Endothelial cell of umbilical vein (primary cell): ENCODE results near the gene AJAP1. TPM values are rescaled to one million over a fixed set of nuclear protein-coding genes. Genes with fewer than 3 reads are reported as not detected.

Experiments used
- BruUV-seq: library from RNA; stranded (reverse); fragments of 400-500 nt; replicated peaks from 2 replicates; lab custom pipeline; 2021; lab: Mats Ljungman, UMichigan
- CTCF ChIA-PET: fragments of 300-600, 350-600 bp; sonication (Branson Sonifier 250); formaldehyde crosslinking; loops from one replicate; lab custom pipeline; 2021; ENCODE audit warnings: antibody characterized with exemption, inconsistent platforms; lab: Charles Lee
- POLR2A ChIA-PET: fragments of 300-600, 350-600 bp; sonication (Branson Sonifier 250); formaldehyde crosslinking; loops from one replicate; lab custom pipeline; 2021; ENCODE audit warnings: antibody characterized with exemption, inconsistent platforms; lab: Charles Lee
- DNase-seq: peaks from one replicate; pipeline ENCODE4 v3.0.0-alpha.2; 2011; ENCODE audit warnings: low read depth, low spot score
- FAIRE-seq: peaks from 2 replicates; lab custom pipeline; 2011; peaks lifted over from hg19 to GRCh38; lab: Jason Lieb, UNC
- H2AFZ ChIP-seq: 2 replicates; pipeline ENCODE4 v1.6.0; 2012; ENCODE audit warnings: low read depth, low read length, control low read depth, inconsistent platforms
- H3K27ac ChIP-seq: 2 replicates; pipeline ENCODE4 v1.5.1; 2011; ENCODE audit warnings: low read depth, mild to moderate bottlenecking, control low read depth, low read length, moderate library complexity; ENCODE audit not compliant: insufficient read depth
- H3K27me3 ChIP-seq, 2 experiments: 2 replicates each; pipeline versions ENCODE4 v1.6.0 to v1.6.1; 2011; ENCODE audit warnings: low read length in 2 of 2, mixed read lengths in 1 of 2; ENCODE audit not compliant: control insufficient read depth in 2 of 2, insufficient read depth in 2 of 2
- H3K36me3 ChIP-seq, 2 experiments: 2 replicates in 1 of 2; 3 replicates in 1 of 2; pipeline ENCODE4 v1.5.1; 2011; ENCODE audit warnings: low read length in 2 of 2, mild to moderate bottlenecking in 1 of 2, moderate library complexity in 1 of 2; ENCODE audit not compliant: control insufficient read depth in 2 of 2, insufficient read depth in 2 of 2; ENCODE audit errors: extremely low read depth in 1 of 2
- H3K4me1 ChIP-seq: 3 replicates; pipeline ENCODE4 v1.5.1; 2011; ENCODE audit warnings: mild to moderate bottlenecking, low read length; ENCODE audit not compliant: control insufficient read depth, insufficient read depth; ENCODE audit errors: extremely low read depth
- H3K4me2 ChIP-seq: 2 replicates; pipeline ENCODE4 v1.6.1; 2011; ENCODE audit warnings: low read length, control low read depth, mixed read lengths; ENCODE audit not compliant: insufficient read depth
- H3K4me3 ChIP-seq, 3 experiments: fragments of 200-600 bp in 1 of 3; sonication (generic), shearing (Covaris generic) in 1 of 3; replicated peaks in 1 of 3; 2 replicates each; pipeline ENCODE4 v1.5.1; 2011 to 2016; ENCODE audit warnings: control low read depth in 3 of 3, low read length in 3 of 3, mild to moderate bottlenecking in 2 of 3, inconsistent platforms in 1 of 3, low read depth in 1 of 3, moderate library complexity in 1 of 3; ENCODE audit not compliant: insufficient read depth in 1 of 3
- H3K79me2 ChIP-seq: 2 replicates; pipeline ENCODE4 v1.6.0; 2012; ENCODE audit warnings: low read length, inconsistent platforms; ENCODE audit not compliant: control insufficient read depth, insufficient read depth
- H3K9ac ChIP-seq: replicated peaks from 2 replicates; pipeline ENCODE3; 2011; ENCODE audit warnings: low read length, control low read depth; ENCODE audit not compliant: insufficient read depth; ENCODE audit errors: extremely low read depth
- H3K9me1 ChIP-seq: replicated peaks from 3 replicates; pipeline ENCODE4 v1.6.0; 2011; ENCODE audit warnings: mild to moderate bottlenecking, low read length; ENCODE audit not compliant: control insufficient read depth, insufficient read depth; ENCODE audit errors: extremely low read depth
- H3K9me3 ChIP-seq: replicated peaks from 2 replicates; pipeline ENCODE4 v1.5.1; 2012; ENCODE audit warnings: low read length, inconsistent platforms; ENCODE audit not compliant: control insufficient read depth, insufficient read depth
- H4K20me1 ChIP-seq: replicated peaks from 2 replicates; pipeline ENCODE3; 2011; ENCODE audit warnings: mild to moderate bottlenecking, low read length; ENCODE audit not compliant: control insufficient read depth, insufficient read depth; ENCODE audit errors: extremely low read depth
- CTCF ChIP-seq, 2 donors: IDR thresholded peaks; 1 replicate in 1 of 2; 2 replicates in 1 of 2; pipeline ENCODE4 v1.5.1; 2011; ENCODE audit warnings: low read length in 2 of 2, mild to moderate bottlenecking in 2 of 2, moderate library complexity in 2 of 2, control low read depth in 1 of 2, inconsistent platforms in 1 of 2, low read depth in 1 of 2; ENCODE audit not compliant: insufficient read depth in 1 of 2; ENCODE audit errors: extremely low read depth in 1 of 2
- EZH2 ChIP-seq: IDR thresholded peaks from 2 replicates; pipeline ENCODE4 v1.6.1; 2012; ENCODE audit warnings: borderline replicate concordance, low read depth, mild to moderate bottlenecking, moderate library complexity, low read length, inconsistent platforms; ENCODE audit not compliant: severe bottlenecking
- FOS ChIP-seq: IDR thresholded peaks from 2 replicates; pipeline ENCODE4 v1.6.1; 2011; ENCODE audit warnings: mild to moderate bottlenecking, low read length, moderate library complexity, borderline replicate concordance; ENCODE audit not compliant: insufficient read depth
- GATA2 ChIP-seq: IDR thresholded peaks from 2 replicates; pipeline ENCODE4 v1.7.0; 2011; ENCODE audit warnings: low read depth, mild to moderate bottlenecking, moderate library complexity, mixed read lengths, low read length; ENCODE audit not compliant: insufficient read length, insufficient read depth
- JUN ChIP-seq: IDR thresholded peaks from 2 replicates; pipeline ENCODE4 v1.6.1; 2011; ENCODE audit warnings: borderline replicate concordance, low read depth; ENCODE audit not compliant: insufficient read length, insufficient read depth
- MAX ChIP-seq: IDR thresholded peaks from 2 replicates; pipeline ENCODE4 v1.6.1; 2011; ENCODE audit not compliant: insufficient read depth, insufficient read length
- MYC ChIP-seq: IDR thresholded peaks from one replicate; pipeline ENCODE4 v1.6.1; 2011; ENCODE audit warnings: mild to moderate bottlenecking, low read depth, low read length
- POLR2A ChIP-seq: IDR thresholded peaks from 2 replicates; pipeline ENCODE4 v1.6.1; 2012; ENCODE audit warnings: low read depth, mild to moderate bottlenecking, control low read depth, low read length
- POLR2AphosphoS5 ChIP-seq: IDR thresholded peaks from 2 replicates; pipeline ENCODE4 v1.6.1; 2012; ENCODE audit warnings: low read depth, mild to moderate bottlenecking, control low read depth, low read length, moderate library complexity; ENCODE audit not compliant: insufficient read depth
- dilution Hi-C: fragments of 300-500 bp; cut with MboI; formaldehyde crosslinking; loops from one replicate; pipeline ENCODE4 v1.15.0; 2019; ENCODE audit warnings: low sequenced_read_pairs; ENCODE audit not compliant: extremely low pct_ligation_motif_present
- intact Hi-C: fragments of 100-400 bp; cut with micrococcal nuclease; formaldehyde crosslinking; loops from one replicate; pipeline ENCODE4 v1.10.0; 2022
- polyA plus RNA-seq, 4 experiments: library from polyadenylated mRNA; depleted of rRNA in 3 of 4; stranded (reverse) in 3 of 4; unstranded in 1 of 4; fragments of >200 nt; gene quantifications; 2 replicates each; pipeline versions ENCODE4 v1.2.1 to v1.2.3, GENCODE V29; 2011 to 2012; ENCODE audit warnings: missing spikeins in 1 of 4
- total RNA-seq: library from RNA; stranded (reverse); gene quantifications from 2 replicates; pipeline ENCODE4 v1.2.3, GENCODE V29; 2021

Gene AJAP1
- total and polyA plus RNA-seq, 2 donors (not counting 3 experiments of a cell fraction or from before 2014, with no cell fraction given): not detected

- Histone ChIP-seq H3K9ac (no peak overlapping the region), H3K27ac (no peak overlapping the region), H3K9me1 (no peaks in the 10 kb centered on the region), H2AFZ (no peak overlapping the region), H3K4me2 (no peak overlapping the region), H3K27me3 (no peaks in the 10 kb centered on the region), H3K4me1 (no peaks in the 10 kb centered on the region), H3K4me3 (no peak overlapping the region), H3K79me2 (no peaks in the 10 kb centered on the region), H3K9me3 (no peaks in the 10 kb centered on the region), H3K36me3 (no peaks in the 10 kb centered on the region), H4K20me1 (no peaks in the 10 kb centered on the region)
- intact Hi-C loops (no loop called here), dilution Hi-C loops (no loop called here)
- TF ChIP-seq FOS (no peak), JUN (no peak), MYC (no peak), EZH2 (no peak), POLR2A (no peak), GATA2 (no peak), CTCF (IDR thresholded peaks at IDR 0.05; ENCODE audit: extremely low read depth in 1 of 2, insufficient read depth in 1 of 2, low read depth in 1 of 2, low read length in 2 of 2) (no peak), POLR2AphosphoS5 (no peak), MAX (no peak)
- ChIA-PET POLR2A (no interaction called here), CTCF (no interaction called here)
- BruUV-seq: no TSS peak
- FAIRE-seq (no peak), DNase-seq (no peak)
Observed at GRCh38 chr1:4664095-4664494, 9.7 kb downstream of the AJAP1 start.
